Islet of Langerhans (tissue), 1 donor: Measurements from ENCODE around the gene MAP3K12.
"Not testable (repeated sequence)": the region's sequence is repeated elsewhere in the genome, so short reads cannot be mapped to it uniquely, and the experiment has no call there.

Experiments
- FAIRE-seq: peaks from one replicate; lab custom pipeline; 2011; peaks lifted over from hg19 to GRCh38; lab: Jason Lieb, UNC

The MAP3K12 gene

GRCh38 chr12:53468282-53468681, 31.0 kb downstream of the MAP3K12 start:
- FAIRE-seq = no peak

- FAIRE-seq = no peak
Observed at GRCh38 chr12:53467880-53468279, 31.4 kb downstream of the MAP3K12 start.

DNA sequence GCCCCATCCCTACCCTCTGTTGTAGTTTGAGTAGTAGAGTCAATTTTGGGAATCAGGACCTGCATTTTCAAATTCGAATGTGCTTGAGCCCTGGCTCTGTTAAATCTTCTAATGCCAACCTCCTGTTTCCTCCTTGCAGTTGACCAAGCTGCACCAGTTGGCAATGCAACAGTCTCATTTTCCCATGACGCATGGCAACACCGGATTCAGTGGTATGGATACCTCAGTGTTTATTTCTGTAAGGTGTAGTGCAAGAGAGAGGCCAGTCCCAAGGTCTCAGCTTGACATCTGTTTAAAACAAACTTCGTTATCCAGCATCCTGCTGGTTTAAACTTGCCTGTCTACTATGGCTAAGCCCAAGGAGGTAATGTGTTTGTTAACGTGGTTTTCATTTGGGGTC, 32.2 kb downstream of the MAP3K12 start:
- FAIRE-seq = no peak

- no peak for FAIRE-seq
Observed at GRCh38 chr12:53466640-53467039, 32.6 kb downstream of the MAP3K12 start.

DNA sequence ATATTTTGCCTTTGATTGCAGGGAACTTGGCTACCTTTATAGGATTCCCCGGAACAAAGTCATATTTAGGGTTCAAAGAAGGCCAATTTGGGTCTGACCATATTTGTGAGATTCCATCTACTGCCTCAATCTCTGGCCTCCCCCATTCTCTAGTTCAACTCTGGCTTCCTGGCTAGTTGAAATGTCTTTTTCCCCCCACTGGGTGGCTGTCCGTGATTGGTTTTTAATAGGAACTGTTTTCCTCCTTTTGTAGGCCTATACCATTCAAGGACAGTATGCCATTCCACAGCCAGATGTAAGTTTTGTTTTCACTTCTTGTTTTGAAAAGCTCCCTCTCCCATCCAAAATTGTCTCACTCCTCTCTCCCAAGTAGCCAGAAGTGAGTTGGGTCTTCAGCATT, 33.6 kb downstream of the MAP3K12 start:
- FAIRE-seq = no peak

GRCh38 chr12:53464685-53465418, 34.4 kb downstream of the MAP3K12 start:
- FAIRE-seq = no peak

DNA sequence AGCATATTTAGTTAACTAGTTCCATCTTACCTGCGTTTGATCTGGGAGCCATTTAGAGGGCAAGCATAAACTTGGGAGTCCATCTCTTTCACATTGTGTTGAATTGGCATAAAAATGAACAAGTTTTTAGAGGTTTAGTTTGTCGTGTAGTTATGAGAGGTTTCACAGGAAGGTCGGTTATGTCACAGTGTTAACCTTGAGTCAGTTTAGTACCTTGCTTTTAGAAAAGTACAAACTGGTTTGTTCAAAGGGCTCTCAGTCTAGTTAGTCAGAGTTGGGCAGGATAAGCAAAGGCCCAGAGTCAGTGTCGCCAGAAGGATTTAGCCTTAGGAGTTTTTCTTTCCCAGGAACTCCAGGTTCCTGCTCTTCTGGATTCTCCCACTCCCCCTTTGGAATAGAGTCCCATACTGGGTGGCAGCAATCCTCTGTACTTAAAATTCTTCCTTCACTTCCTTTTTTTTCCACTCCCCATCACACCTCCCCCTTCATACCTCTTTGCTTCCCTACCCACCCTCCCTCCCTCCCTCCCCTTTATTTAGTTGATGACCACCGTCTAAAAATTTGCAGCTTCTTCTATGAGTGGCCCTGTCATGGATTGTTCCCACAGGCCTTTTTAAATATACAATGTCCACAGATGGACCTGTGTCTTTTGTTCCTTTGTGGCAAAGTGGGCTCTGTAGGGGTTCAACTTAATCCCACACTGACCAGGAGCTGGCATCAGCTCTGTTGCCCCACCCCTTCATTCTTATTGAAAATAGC, 35.3 kb downstream of the MAP3K12 start:
- no peak for FAIRE-seq

- no peak for FAIRE-seq
Observed at GRCh38 chr12:53462935-53463334, 36.3 kb downstream of the MAP3K12 start.

DNA sequence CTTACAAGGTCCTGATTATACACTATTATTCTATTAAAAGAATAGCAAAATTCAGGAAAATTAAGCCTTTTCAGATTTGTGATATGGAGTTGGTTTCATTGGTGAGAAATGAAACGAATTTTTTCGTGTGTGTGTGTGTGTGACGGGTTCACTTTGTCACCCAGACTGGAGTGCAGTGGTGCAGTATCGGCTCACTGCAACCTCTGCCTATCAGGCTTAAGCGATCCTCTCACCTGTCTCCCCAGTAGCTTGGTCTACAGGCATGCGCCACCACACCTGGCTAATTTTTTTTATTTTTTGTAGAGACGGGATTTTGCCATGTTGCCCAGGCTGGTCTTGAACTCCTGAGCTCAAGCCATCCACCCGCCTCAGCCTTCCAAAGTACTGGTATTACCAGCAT, 37.7 kb downstream of the MAP3K12 start:
- FAIRE-seq = no peak

- no peak for FAIRE-seq
Observed at GRCh38 chr12:53461059-53461458, 38.2 kb downstream of the MAP3K12 start.

GRCh38 chr12:53459097-53459496, 40.2 kb downstream of the MAP3K12 start:
- FAIRE-seq = no peak

DNA sequence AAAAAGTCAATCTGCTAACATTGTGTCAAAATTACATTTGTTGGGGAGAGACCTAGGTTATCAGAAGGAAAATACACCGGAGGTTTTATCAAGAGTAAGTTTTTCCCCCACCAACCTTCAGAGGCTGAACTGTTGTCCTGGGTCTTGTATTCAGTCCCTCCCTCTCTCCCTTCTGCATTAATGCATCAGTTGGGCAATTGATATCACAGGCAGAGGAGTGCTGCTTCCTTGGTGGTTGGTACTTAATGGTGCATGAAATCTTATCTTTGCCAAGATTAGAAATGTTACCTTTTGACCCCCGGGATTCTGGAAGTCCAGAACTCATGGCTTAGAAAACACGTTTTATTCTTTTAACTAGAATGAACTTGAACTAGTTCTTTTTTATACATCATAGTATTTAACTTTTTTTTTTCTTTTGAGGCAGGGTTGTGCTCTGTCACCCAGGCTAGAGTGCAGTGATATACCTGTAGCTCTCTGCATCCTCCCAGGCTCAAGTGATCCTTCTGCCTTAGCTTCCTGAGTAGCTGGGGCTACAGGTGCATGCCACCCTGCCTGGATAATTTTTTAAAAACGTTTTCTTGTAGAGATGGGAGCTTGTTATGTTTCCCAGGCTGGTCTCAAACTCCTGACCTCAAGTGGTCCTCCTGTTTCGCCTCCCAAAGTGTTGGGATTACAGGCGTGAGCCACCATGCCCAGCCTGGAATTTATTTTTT, 42.4 kb downstream of the MAP3K12 start:
- no peak for FAIRE-seq

DNA sequence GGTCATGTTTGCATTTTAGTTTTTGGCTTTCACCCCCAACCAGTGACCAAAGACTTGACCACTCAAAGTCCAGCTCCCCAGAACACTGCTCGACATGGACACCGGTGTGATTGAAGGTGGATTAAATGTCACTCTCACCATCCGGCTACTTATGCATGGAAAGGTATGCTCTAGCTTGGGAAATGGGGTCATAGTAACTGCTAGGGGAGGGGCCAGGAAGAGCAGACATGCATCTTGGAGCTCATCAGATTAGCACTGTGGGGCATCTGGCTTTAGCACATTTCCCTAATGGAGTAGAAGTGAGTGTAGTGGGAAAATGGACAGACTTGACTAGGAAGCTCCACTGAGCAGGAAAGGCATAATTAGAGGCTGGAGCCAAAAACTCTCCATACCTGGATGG, 44.6 kb downstream of the MAP3K12 start:
- no peak for FAIRE-seq

DNA sequence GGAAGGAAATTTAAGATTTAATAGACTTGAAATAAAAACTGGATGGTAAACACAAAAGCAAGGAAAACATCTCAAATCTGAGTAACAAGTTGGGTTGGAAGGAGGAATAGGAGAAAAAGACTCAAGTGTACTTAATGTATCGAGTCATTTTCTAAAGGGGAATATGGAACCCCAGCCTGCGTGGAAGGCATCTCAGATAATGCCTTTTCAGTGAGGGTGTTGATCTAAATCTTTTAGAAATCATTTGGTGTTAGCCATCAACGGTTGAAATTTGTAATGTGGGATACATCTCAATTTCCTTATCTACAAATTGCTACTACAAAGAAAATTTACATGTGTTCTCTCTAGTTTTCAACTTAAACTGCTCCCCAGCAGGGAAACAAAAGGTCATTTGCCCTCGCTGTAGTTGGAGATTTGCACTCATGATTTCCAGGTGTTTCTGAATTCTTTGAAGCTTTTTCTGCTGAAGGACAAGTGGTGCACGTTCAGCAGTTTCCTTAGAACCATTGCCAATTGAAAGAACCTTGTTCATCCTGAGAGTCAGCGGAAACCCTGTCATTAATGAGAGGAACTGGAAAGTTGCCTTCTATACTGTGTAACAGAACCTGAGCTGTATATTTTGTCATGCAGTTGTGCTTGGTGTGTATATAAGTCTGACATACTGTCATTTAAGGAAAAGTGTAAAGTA, 45.2 kb downstream of the MAP3K12 start:
- FAIRE-seq = no peak

- no peak for FAIRE-seq
Observed at GRCh38 chr12:53452159-53453077, 46.8 kb downstream of the MAP3K12 start.

DNA sequence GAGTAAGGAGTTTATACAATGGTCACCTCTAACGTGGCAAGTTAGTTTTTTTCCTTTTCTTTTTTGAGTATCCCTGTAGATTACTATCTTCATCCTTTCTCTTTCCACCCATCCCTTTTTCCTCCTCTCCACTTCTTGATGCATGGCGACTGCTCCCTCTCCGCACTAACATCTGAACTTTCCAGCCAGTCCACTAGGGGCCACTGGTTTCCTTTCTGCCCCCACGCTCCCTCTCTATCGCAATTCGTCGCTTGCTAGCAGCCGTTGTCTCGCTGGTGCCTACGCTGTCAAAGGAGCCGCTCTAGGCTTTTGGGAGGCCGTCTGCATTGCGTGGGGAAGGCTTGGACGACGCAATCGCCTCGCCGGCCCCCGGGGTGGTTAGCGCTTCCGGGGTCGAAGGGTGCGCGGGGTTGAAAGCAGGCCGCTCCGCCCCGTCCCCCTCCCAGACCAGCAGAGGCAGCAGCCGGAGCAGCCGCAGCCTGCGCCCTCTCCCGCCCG, 47.5 kb downstream of the MAP3K12 start, which contains the start of gene PCBP2:
TSS of gene PCBP2 (plus strand) at position 442 of the 498 bp plus-strand sequence. CDS start 2,699 bp downstream, outside the sequence.
- no peak for FAIRE-seq

- FAIRE-seq = no peak
Observed at GRCh38 chr12:53450936-53451335, 48.3 kb downstream of the MAP3K12 start.

GRCh38 chr12:53444593-53445325, 54.5 kb downstream of the MAP3K12 start:
- not testable (repeated sequence) for FAIRE-seq

DNA sequence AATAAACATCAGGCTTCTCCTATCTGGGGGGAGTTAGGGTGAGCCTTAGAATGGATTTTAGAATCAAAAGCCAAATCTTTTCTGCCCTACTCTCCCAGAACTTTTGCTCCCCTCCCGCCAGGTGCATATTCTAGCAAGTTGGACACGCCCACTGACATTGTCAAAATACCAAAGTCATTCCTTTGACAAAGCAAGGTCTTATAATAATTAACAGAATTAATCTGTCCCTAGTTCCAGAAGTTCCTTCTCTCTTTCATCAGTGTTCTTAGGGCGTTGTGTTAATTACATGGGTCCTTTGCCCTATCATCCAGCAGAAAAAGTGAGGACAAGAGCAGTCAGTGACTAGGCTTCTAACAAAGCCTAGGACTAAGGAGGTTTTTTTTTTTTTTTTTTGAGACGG, 55.3 kb downstream of the MAP3K12 start:
- FAIRE-seq = no peak
